HG02981 (cell line): ENCODE data around the gene NLE1.
A peak's percentile ranks its signal among the peaks of the same experiment; 100 is the strongest.

Source experiments
- ATAC-seq: cut with Tn5 transposase; IDR thresholded peaks from one replicate; pipeline ENCODE4 v1.9.1; 2021; ENCODE audit warnings: mild to moderate bottlenecking, moderate library complexity; ENCODE audit not compliant: unreplicated experiment

Gene NLE1

GRCh38 chr17:35088356-35088880 is 53.7 kb downstream of the NLE1 start:
- ATAC-seq, result peak; percentile 8

GRCh38 chr17:35087731-35088355 is 54.3 kb downstream of the NLE1 start:
- no peak for ATAC-seq

GRCh38 chr17:35086931-35087573 is 55.1 kb downstream of the NLE1 start:
- no peak for ATAC-seq

GRCh38 chr17:35086164-35086563 is 55.9 kb downstream of the NLE1 start:
- ATAC-seq, result no peak

- no peak for ATAC-seq
Measured at GRCh38 chr17:35084987-35085386, 57.1 kb downstream of the NLE1 start.

GRCh38 chr17:35083071-35083470 is 59.0 kb downstream of the NLE1 start:
- no peak for ATAC-seq

- no peak for ATAC-seq
Measured at GRCh38 chr17:35082073-35082657, 59.9 kb downstream of the NLE1 start.

- ATAC-seq, result no peak
Measured at GRCh38 chr17:35081638-35082037, 60.5 kb downstream of the NLE1 start.

GRCh38 chr17:35080536-35080935 is 61.6 kb downstream of the NLE1 start:
- no peak for ATAC-seq

- ATAC-seq, result no peak
Measured at GRCh38 chr17:35079547-35080423, 62.3 kb downstream of the NLE1 start.
